GOT3 (cell line): ENCODE measurements around the gene ACSF3.
"Not testable (repeated sequence)": the region's sequence is repeated elsewhere in the genome, so short reads cannot be mapped to it uniquely, and the experiment has no call there.

Experiments used
- DNase-seq: peaks from one replicate; lab custom pipeline; 2025; ENCODE audit warnings: mixed read lengths; lab: John Stamatoyannopoulos, UW

ACSF3 gene

GRCh38 chr16:89175280-89176146 is 81.9 kb downstream of the ACSF3 start:
- DNase-seq: no peak

- no peak for DNase-seq
These were observed 82.6 kb downstream of the ACSF3 start for GRCh38 chr16:89176147-89176690.

GRCh38 chr16:89176717-89177116 is 83.1 kb downstream of the ACSF3 start:
- DNase-seq: no peak

- DNase-seq: no peak
These were observed 83.8 kb downstream of the ACSF3 start for GRCh38 chr16:89177501-89177900.

GRCh38 chr16:89178453-89179147 is 84.9 kb downstream of the ACSF3 start:
- DNase-seq: no peak

- no peak for DNase-seq
These were observed 85.5 kb downstream of the ACSF3 start for GRCh38 chr16:89179148-89179484.

- no peak for DNase-seq
These were observed 86.1 kb downstream of the ACSF3 start for GRCh38 chr16:89179656-89180315.

GRCh38 chr16:89183463-89183862 is 89.8 kb downstream of the ACSF3 start:
- DNase-seq: no peak

- DNase-seq: no peak
These were observed 90.5 kb downstream of the ACSF3 start for GRCh38 chr16:89183975-89184676.

- DNase-seq: no peak
These were observed 91.0 kb downstream of the ACSF3 start for GRCh38 chr16:89184677-89184932.

GRCh38 chr16:89184933-89185794 is 91.5 kb downstream of the ACSF3 start:
- DNase-seq: no peak

GRCh38 chr16:89185887-89186592 is 92.4 kb downstream of the ACSF3 start:
- not testable (repeated sequence) for DNase-seq

- DNase-seq: not testable (repeated sequence)
These were observed 93.0 kb downstream of the ACSF3 start for GRCh38 chr16:89186593-89187031.

- DNase-seq: no peak
These were observed 93.5 kb downstream of the ACSF3 start for GRCh38 chr16:89187032-89187769.

GRCh38 chr16:89187770-89188392 is 94.2 kb downstream of the ACSF3 start:
- DNase-seq: no peak

- not testable (repeated sequence) for DNase-seq
These were observed 95.1 kb downstream of the ACSF3 start for GRCh38 chr16:89188471-89189357.

GRCh38 chr16:89189358-89190025 is 95.8 kb downstream of the ACSF3 start:
- DNase-seq: no peak
